GM12878 (cell line): ENCODE results near the gene ANKRD28. TPM values are rescaled to one million over a fixed set of nuclear protein-coding genes. Genes with fewer than 3 reads are reported as not detected.

Experiments used
- ATAC-seq: fragments of 200-7000 bp; cut with Tn5 transposase; 3 replicates; pipeline ENCODE4 v1.9.1; 2020; ENCODE audit warnings: mild to moderate bottlenecking, moderate library complexity
- BruUV-seq: library from RNA; stranded (reverse); fragments of 400-500 nt; replicated peaks from 2 replicates; lab custom pipeline; 2021; lab: Mats Ljungman, UMichigan
- CTCF ChIA-PET: fragments of 300-600 bp; sonication (Branson Sonifier 250); formaldehyde crosslinking; extraction: SDS; loops from one replicate; lab custom pipeline; 2021; ENCODE audit warnings: inconsistent platforms; lab: Yijun Ruan, JAX
- POLR2A ChIA-PET: fragments of 350-600 bp; formaldehyde crosslinking; extraction: SDS; loops from one replicate; lab custom pipeline; 2021; ENCODE audit warnings: inconsistent platforms; lab: Charles Lee
- RAD21 ChIA-PET: fragments of 300-600 bp; sonication (Branson Sonifier 250); formaldehyde crosslinking; loops from one replicate; lab custom pipeline; 2023; ENCODE audit warnings: antibody characterized with exemption; ENCODE audit not compliant: unreplicated experiment; lab: Charles Lee
- SMC1A ChIA-PET: fragments of 300-600 bp; sonication (Branson Sonifier 250); formaldehyde crosslinking; loops from one replicate; lab custom pipeline; 2023; ENCODE audit not compliant: unreplicated experiment, uncharacterized antibody; lab: Charles Lee
- DNase-seq: peaks from one replicate; pipeline ENCODE4 v3.0.0-alpha.2; 2011; ENCODE audit warnings: low read depth, low spot score
- FAIRE-seq: peaks from 3 replicates; lab custom pipeline; 2011; peaks lifted over from hg19 to GRCh38; lab: Jason Lieb, UNC
- H2AFZ ChIP-seq: 2 replicates; pipeline ENCODE4 v1.6.0; 2011; ENCODE audit warnings: low read depth, low read length, control low read depth; ENCODE audit not compliant: control insufficient read depth
- H3K27ac ChIP-seq: 2 replicates; pipeline ENCODE4 v1.5.1; 2011; ENCODE audit warnings: control low read depth; ENCODE audit not compliant: control insufficient read depth, insufficient read depth
- H3K27me3 ChIP-seq, 2 experiments: replicated peaks in 1 of 2; 2 replicates each; pipeline versions ENCODE4 v1.6.0 to v1.6.1; 2011; ENCODE audit warnings: low read length in 1 of 2; ENCODE audit not compliant: control insufficient read depth in 2 of 2, insufficient read depth in 2 of 2
- H3K36me3 ChIP-seq, 2 experiments: 2 replicates each; pipeline ENCODE4 v1.5.1; 2011; ENCODE audit warnings: low read length in 1 of 2; ENCODE audit not compliant: control insufficient read depth in 2 of 2, insufficient read depth in 2 of 2
- H3K4me1 ChIP-seq: 2 replicates; pipeline ENCODE4 v1.6.1; 2011; ENCODE audit warnings: mild to moderate bottlenecking, low read length, moderate library complexity, mixed read lengths; ENCODE audit not compliant: control insufficient read depth, insufficient read depth
- H3K4me2 ChIP-seq: 2 replicates; pipeline ENCODE4 v1.6.0; 2011; ENCODE audit warnings: control low read depth; ENCODE audit not compliant: control insufficient read depth, insufficient read depth
- H3K4me3 ChIP-seq: fragments of 200-600 bp; sonication (generic); 2 replicates; pipeline ENCODE4 v1.5.1; 2016
- H3K79me2 ChIP-seq: 2 replicates; pipeline ENCODE4 v1.6.0; 2011; ENCODE audit warnings: low read length; ENCODE audit not compliant: control insufficient read depth, insufficient read depth
- H3K9ac ChIP-seq: 2 replicates; pipeline ENCODE4 v1.8.0; 2011; ENCODE audit warnings: low read length, control low read depth, mixed read lengths; ENCODE audit not compliant: control insufficient read depth, insufficient read depth
- H3K9me3 ChIP-seq: replicated peaks from 3 replicates; pipeline ENCODE4 v1.5.1; 2011; ENCODE audit warnings: mild to moderate bottlenecking, low read length; ENCODE audit not compliant: control insufficient read depth, insufficient read depth
- H4K20me1 ChIP-seq: 2 replicates; pipeline ENCODE4 v1.6.0; 2011; ENCODE audit not compliant: control insufficient read depth, insufficient read depth
- NFYB ChIP-seq: IDR thresholded peaks from 2 replicates; pipeline ENCODE4 v1.6.1; 2011; ENCODE audit warnings: low read depth, mild to moderate bottlenecking, low read length, improper control_type of control experiment, moderate library complexity; ENCODE audit not compliant: insufficient read depth
- in situ Hi-C: fragments of 300-500 bp; cut with MboI; formaldehyde crosslinking; loops from 9 replicates; pipeline ENCODE4 v1.14.3; 2018; ENCODE audit warnings: mixed read lengths
- intact Hi-C: fragments of 100-400 bp; cut with micrococcal nuclease; formaldehyde crosslinking; loops from one replicate; pipeline ENCODE4 v1.14.2; 2022; ENCODE audit not compliant: unreplicated experiment
- polyA plus RNA-seq, 11 experiments: library from polyadenylated mRNA; depleted of rRNA in 4 of 11; unstranded in 6 of 11; stranded (reverse) in 5 of 11; fragments of >200 nt; fragmentation: Nextera tagmentation in 4 of 11; fragmentation: Illumina TruSeq in 1 of 11; extraction: Ambion mirVana in 4 of 11; extraction: Trizol in 1 of 11; gene quantifications; 1 replicate in 1 of 11; 2 replicates in 10 of 11; pipeline versions ENCODE4 v1.2.1 to v1.2.3, GENCODE V29; 2011 to 2016; ENCODE audit warnings: inconsistent platforms in 2 of 11, missing spikeins in 2 of 11, low read depth in 1 of 11
- total RNA-seq, 4 experiments: library from RNA; depleted of rRNA in 3 of 4; stranded (reverse); fragments of >200 nt in 3 of 4; fragmentation: Illumina TruSeq in 1 of 4; extraction: Trizol in 1 of 4; gene quantifications; 2 replicates each; pipeline versions ENCODE4 v1.2.1 to v1.2.3, GENCODE V29; 2013 to 2021
- TF ChIP-seq, protein P1 (sequence below): IDR thresholded peaks from 2 replicates; pipeline ENCODE4 v1.6.1; 2011; ENCODE audit warnings: low read depth, low read length, improper control_type of control experiment, borderline replicate concordance
- TF ChIP-seq, protein P2 (sequence below): fragments of 450-650 bp; IDR thresholded peaks from 2 replicates; pipeline ENCODE4 v1.6.1; 2016; ENCODE audit warnings: mild to moderate bottlenecking

The ANKRD28 gene
- total and polyA plus RNA-seq, 10 of the 15 experiments (the other 5 are each of a cell fraction or from before 2014, with no cell fraction given): 11.2 to 105 (median 38.3) TPM

DNA sequence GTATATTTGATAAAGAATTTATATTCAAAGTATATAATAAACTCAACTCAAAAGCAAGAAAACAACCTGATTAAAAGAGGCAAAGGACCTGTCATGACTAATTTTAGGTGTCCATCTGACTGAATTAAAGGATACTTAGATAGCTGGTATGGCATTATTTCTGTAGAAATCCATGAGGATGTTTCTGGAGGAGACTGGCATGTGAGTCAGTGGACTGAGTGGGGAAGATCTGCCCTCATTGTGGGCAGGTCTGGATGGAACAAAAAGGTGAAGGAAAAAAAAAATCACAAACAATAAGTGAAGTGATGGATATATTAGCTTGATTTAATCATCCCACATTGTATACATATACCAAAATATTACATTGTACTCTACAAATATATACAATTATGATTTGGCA, 16.6 kb downstream of the ANKRD28 start:
- in situ Hi-C loops: no loop called here
- intact Hi-C loops: no loop called here
- Histone ChIP-seq H2AFZ (no peak overlapping the region), H3K4me1 (no peaks in the 10 kb centered on the region), H3K27me3 (no peaks in the 10 kb centered on the region), H3K27ac (no peak overlapping the region), H3K79me2 (peaks cover 49% of the 10 kb centered on the region), H3K36me3 (peaks cover 3 to 13% of the 10 kb centered on the region in 2 experiments; a peak in 3 of 4 replicates), H4K20me1 (no peaks in the 10 kb centered on the region), H3K9me3 (no peaks in the 10 kb centered on the region; the same call in 2 of the 3 replicates), H3K4me2 (no peak overlapping the region), H3K4me3 (no peak overlapping the region), H3K9ac (no peak overlapping the region)
- ATAC-seq (no peak), DNase-seq (no peak), FAIRE-seq (no peak)
- BruUV-seq: no TSS peak
- SMC1A ChIA-PET: interaction anchor here (0.8 to 1.5 kb wide), 5 partner anchors 11 to 25 kb away, joined by 4 to 7 read pairs (median 4); no protein-coding TSS in a partner anchor
- POLR2A ChIA-PET: interaction anchor here (0.6 to 1.1 kb wide), 3 partner anchors 13 to 596 kb away, joined by 3 read pairs; no protein-coding TSS in a partner anchor
- RAD21 ChIA-PET: interaction anchor here (1.0 to 1.2 kb wide), 2 partner anchors 18 to 30 kb away, joined by 3 read pairs; no protein-coding TSS in a partner anchor
- CTCF ChIA-PET: interaction anchor here (0.6 to 1.7 kb wide), 4 partner anchors 13 to 736 kb away, joined by 3 to 4 read pairs (median 4); no protein-coding TSS in a partner anchor
- no peak for TF ChIP-seq NFYB
- TF ChIP-seq, protein P1, sequence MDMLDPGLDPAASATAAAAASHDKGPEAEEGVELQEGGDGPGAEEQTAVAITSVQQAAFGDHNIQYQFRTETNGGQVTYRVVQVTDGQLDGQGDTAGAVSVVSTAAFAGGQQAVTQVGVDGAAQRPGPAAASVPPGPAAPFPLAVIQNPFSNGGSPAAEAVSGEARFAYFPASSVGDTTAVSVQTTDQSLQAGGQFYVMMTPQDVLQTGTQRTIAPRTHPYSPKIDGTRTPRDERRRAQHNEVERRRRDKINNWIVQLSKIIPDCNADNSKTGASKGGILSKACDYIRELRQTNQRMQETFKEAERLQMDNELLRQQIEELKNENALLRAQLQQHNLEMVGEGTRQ: no peak
- TF ChIP-seq, protein P2, sequence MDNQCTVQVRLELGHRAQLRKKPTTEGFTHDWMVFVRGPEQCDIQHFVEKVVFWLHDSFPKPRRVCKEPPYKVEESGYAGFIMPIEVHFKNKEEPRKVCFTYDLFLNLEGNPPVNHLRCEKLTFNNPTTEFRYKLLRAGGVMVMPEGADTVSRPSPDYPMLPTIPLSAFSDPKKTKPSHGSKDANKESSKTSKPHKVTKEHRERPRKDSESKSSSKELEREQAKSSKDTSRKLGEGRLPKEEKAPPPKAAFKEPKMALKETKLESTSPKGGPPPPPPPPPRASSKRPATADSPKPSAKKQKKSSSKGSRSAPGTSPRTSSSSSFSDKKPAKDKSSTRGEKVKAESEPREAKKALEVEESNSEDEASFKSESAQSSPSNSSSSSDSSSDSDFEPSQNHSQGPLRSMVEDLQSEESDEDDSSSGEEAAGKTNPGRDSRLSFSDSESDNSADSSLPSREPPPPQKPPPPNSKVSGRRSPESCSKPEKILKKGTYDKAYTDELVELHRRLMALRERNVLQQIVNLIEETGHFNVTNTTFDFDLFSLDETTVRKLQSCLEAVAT: no peak
